GM21423 (cell line): Measurements from ENCODE around the gene ICOS.
"Not testable (repeated sequence)": the region's sequence is repeated elsewhere in the genome, so short reads cannot be mapped to it uniquely, and the experiment has no call there.

Source experiments
- ATAC-seq: cut with Tn5 transposase; IDR thresholded peaks from one replicate; pipeline ENCODE4 v1.9.1; 2021; ENCODE audit warnings: mild to moderate bottlenecking, moderate library complexity; ENCODE audit not compliant: unreplicated experiment

Gene ICOS

GRCh38 chr2:203973000-203973399 is 36.4 kb downstream of the ICOS start:
- peak; percentile 76 for ATAC-seq

- ATAC-seq = no peak
These were observed 37.1 kb downstream of the ICOS start for GRCh38 chr2:203973676-203974075.

- ATAC-seq = no peak
These were observed 39.3 kb downstream of the ICOS start for GRCh38 chr2:203975912-203976311.

- ATAC-seq = no peak
These were observed 45.7 kb downstream of the ICOS start for GRCh38 chr2:203982276-203982675.

- no peak for ATAC-seq
These were observed 46.6 kb downstream of the ICOS start for GRCh38 chr2:203983064-203983715.

- not testable (repeated sequence) for ATAC-seq
These were observed 49.4 kb downstream of the ICOS start for GRCh38 chr2:203985978-203986377.

- ATAC-seq = no peak
These were observed 51.4 kb downstream of the ICOS start for GRCh38 chr2:203987959-203988358.

- ATAC-seq = no peak
These were observed 52.1 kb downstream of the ICOS start for GRCh38 chr2:203988500-203989260.

- no peak for ATAC-seq
These were observed 53.0 kb downstream of the ICOS start for GRCh38 chr2:203989521-203989920.

GRCh38 chr2:203992509-203992908 is 55.9 kb downstream of the ICOS start:
- ATAC-seq = no peak

GRCh38 chr2:203993011-203993410 is 56.4 kb downstream of the ICOS start:
- no peak for ATAC-seq

GRCh38 chr2:203993560-203993959 is 57.0 kb downstream of the ICOS start:
- no peak for ATAC-seq

- ATAC-seq = peak; percentile 45
These were observed 58.2 kb downstream of the ICOS start for GRCh38 chr2:203994735-203995134.

GRCh38 chr2:203996692-203997091 is 60.1 kb downstream of the ICOS start:
- no peak for ATAC-seq

GRCh38 chr2:203997481-203997880 is 60.9 kb downstream of the ICOS start:
- ATAC-seq = peak; percentile 57

- no peak for ATAC-seq
These were observed 61.6 kb downstream of the ICOS start for GRCh38 chr2:203997980-203998809.

- no peak for ATAC-seq
These were observed 63.3 kb downstream of the ICOS start for GRCh38 chr2:203999835-204000234.

- no peak for ATAC-seq
These were observed 63.9 kb downstream of the ICOS start for GRCh38 chr2:204000446-204000845.

- no peak for ATAC-seq
These were observed 66.9 kb downstream of the ICOS start for GRCh38 chr2:204003276-204003990.

- ATAC-seq = no peak
These were observed 68.3 kb downstream of the ICOS start for GRCh38 chr2:204004912-204005311.
